ENCODE measurements around the gene LRIG3. TPM values are rescaled to one million over a fixed set of nuclear protein-coding genes. Genes with fewer than 3 reads are reported as not detected.

The LRIG3 gene
- total and polyA plus RNA-seq, 2 donors (not counting 3 experiments of a cell fraction or from before 2014, with no cell fraction given): 55.5 to 55.7 TPM

DNA sequence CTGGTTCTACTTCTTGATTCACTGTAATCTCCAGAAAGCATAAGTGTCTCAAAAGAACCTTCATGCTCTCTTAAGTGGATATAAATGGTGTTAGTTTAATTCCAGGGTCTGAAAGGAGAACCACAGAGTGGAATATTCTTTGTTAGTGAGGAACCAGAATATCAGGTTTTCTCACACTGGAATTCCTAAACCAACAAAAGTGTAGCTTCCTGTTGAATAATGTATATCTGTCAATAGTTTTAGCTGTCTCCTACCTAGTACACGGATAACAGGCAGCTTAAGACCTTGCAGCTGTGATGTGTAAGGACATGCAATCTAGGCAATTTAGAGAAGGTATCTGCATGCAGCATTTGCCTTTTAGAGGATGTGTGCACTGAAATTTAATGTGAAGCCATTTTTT is 24.0 kb downstream of the LRIG3 start:
- Histone ChIP-seq H3K4me3 (replicated peaks in 1 of 3; ENCODE audit: insufficient read depth in 1 of 3, low read depth in 1 of 3, low read length in 3 of 3) (no peak overlapping the region), H3K4me1 (ENCODE audit: control insufficient read depth, extremely low read depth, insufficient read depth, low read length) (peaks cover 3% of the 10 kb centered on the region), H4K20me1 (replicated peaks; ENCODE audit: control insufficient read depth, extremely low read depth, insufficient read depth, low read length) (peaks cover 5% of the 10 kb centered on the region), H3K9me1 (replicated peaks; ENCODE audit: control insufficient read depth, extremely low read depth, insufficient read depth, low read length) (no peaks in the 10 kb centered on the region), H3K9ac (replicated peaks; ENCODE audit: extremely low read depth, insufficient read depth, low read length) (no peak overlapping the region), H2AFZ (ENCODE audit: low read depth, low read length) (no peak overlapping the region), H3K36me3 (ENCODE audit: control insufficient read depth in 2 of 2, extremely low read depth in 1 of 2, insufficient read depth in 2 of 2, low read length in 2 of 2) (peaks cover 0 to 13% of the 10 kb centered on the region in 2 experiments), H3K9me3 (replicated peaks; ENCODE audit: control insufficient read depth, insufficient read depth, low read length) (no peaks in the 10 kb centered on the region), H3K79me2 (ENCODE audit: control insufficient read depth, insufficient read depth, low read length) (peaks cover 74% of the 10 kb centered on the region), H3K4me2 (ENCODE audit: insufficient read depth, low read length) (no peak overlapping the region), H3K27ac (ENCODE audit: insufficient read depth, low read depth, low read length) (no peak overlapping the region), H3K27me3 (ENCODE audit: control insufficient read depth in 2 of 2, insufficient read depth in 2 of 2, low read length in 2 of 2) (no peaks in the 10 kb centered on the region)
- TF ChIP-seq, protein P1, sequence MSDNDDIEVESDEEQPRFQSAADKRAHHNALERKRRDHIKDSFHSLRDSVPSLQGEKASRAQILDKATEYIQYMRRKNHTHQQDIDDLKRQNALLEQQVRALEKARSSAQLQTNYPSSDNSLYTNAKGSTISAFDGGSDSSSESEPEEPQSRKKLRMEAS (IDR thresholded peaks at IDR 0.05; ENCODE audit: insufficient read depth, insufficient read length): no peak
- TF ChIP-seq FOS (IDR thresholded peaks at IDR 0.05; ENCODE audit: borderline replicate concordance, insufficient read depth, low read length): no peak
- dilution Hi-C loops (cut with MboI; ENCODE audit: extremely low pct_ligation_motif_present, low sequenced_read_pairs): no loop called here
- DNase-seq (ENCODE audit: low read depth, low spot score): no peak
- intact Hi-C loops (cut with micrococcal nuclease): no loop called here
- POLR2A ChIA-PET: no interaction called here
- BruUV-seq (replicated peaks): no TSS peak
- no peak for FAIRE-seq
- CTCF ChIA-PET: interaction anchor here (0.6 to 1.5 kb wide), 3 partner anchors 8 to 356 kb away, joined by 3 read pairs; no protein-coding TSS in a partner anchor

DNA sequence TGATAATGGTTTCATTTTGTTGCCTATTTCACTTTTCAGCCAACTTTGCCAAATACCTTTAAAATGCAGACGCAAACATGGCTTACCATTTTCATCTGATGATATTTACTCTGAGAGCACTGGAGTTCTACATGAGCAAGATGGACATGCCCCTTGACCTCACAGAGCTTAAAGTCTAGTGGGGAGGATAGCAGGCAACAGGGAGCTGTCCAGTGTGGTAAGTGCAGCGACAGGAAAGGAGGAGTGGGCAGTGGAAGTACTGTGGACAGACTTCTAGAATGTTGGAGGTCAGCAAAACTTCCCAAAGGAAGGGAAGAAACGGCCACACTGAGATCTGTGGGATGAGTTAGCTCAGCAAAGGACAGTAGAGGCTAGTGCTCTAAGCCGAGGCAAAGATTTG is 25.3 kb downstream of the LRIG3 start:
- Histone ChIP-seq H2AFZ (ENCODE audit: low read depth, low read length) (no peak overlapping the region), H3K4me1 (ENCODE audit: control insufficient read depth, extremely low read depth, insufficient read depth, low read length) (peaks cover 3% of the 10 kb centered on the region), H3K9me1 (replicated peaks; ENCODE audit: control insufficient read depth, extremely low read depth, insufficient read depth, low read length) (no peaks in the 10 kb centered on the region), H3K27me3 (ENCODE audit: control insufficient read depth in 2 of 2, insufficient read depth in 2 of 2, low read length in 2 of 2) (no peaks in the 10 kb centered on the region), H4K20me1 (replicated peaks; ENCODE audit: control insufficient read depth, extremely low read depth, insufficient read depth, low read length) (peaks cover 5% of the 10 kb centered on the region), H3K4me2 (ENCODE audit: insufficient read depth, low read length) (no peak overlapping the region), H3K27ac (ENCODE audit: insufficient read depth, low read depth, low read length) (no peak overlapping the region), H3K79me2 (ENCODE audit: control insufficient read depth, insufficient read depth, low read length) (peaks cover 73% of the 10 kb centered on the region), H3K9me3 (replicated peaks; ENCODE audit: control insufficient read depth, insufficient read depth, low read length) (no peaks in the 10 kb centered on the region), H3K4me3 (replicated peaks in 1 of 3; ENCODE audit: insufficient read depth in 1 of 3, low read depth in 1 of 3, low read length in 3 of 3) (no peak overlapping the region), H3K9ac (replicated peaks; ENCODE audit: extremely low read depth, insufficient read depth, low read length) (no peak overlapping the region), H3K36me3 (ENCODE audit: control insufficient read depth in 2 of 2, extremely low read depth in 1 of 2, insufficient read depth in 2 of 2, low read length in 2 of 2) (peaks cover under 1 to 12% of the 10 kb centered on the region in 2 experiments)
- TF ChIP-seq, protein P1 (IDR thresholded peaks at IDR 0.05; ENCODE audit: insufficient read depth, insufficient read length): no peak
- TF ChIP-seq JUN (IDR thresholded peaks at IDR 0.05; ENCODE audit: borderline replicate concordance, insufficient read depth, insufficient read length, low read depth): no peak
- no peak for TF ChIP-seq MYC (IDR thresholded peaks at IDR 0.05; ENCODE audit: low read depth, low read length)
- TF ChIP-seq GATA2 (IDR thresholded peaks at IDR 0.05; ENCODE audit: insufficient read depth, insufficient read length, low read depth, low read length): no peak
- TF ChIP-seq POLR2A (IDR thresholded peaks at IDR 0.05; ENCODE audit: low read depth, low read length): no peak
- TF ChIP-seq EZH2 (IDR thresholded peaks at IDR 0.05; ENCODE audit: borderline replicate concordance, low read depth, low read length, severe bottlenecking): no peak
- TF ChIP-seq POLR2AphosphoS5 (IDR thresholded peaks at IDR 0.05; ENCODE audit: insufficient read depth, low read depth, low read length): no peak
- no peak for TF ChIP-seq FOS (IDR thresholded peaks at IDR 0.05; ENCODE audit: borderline replicate concordance, insufficient read depth, low read length)
- TF ChIP-seq, protein P2, sequence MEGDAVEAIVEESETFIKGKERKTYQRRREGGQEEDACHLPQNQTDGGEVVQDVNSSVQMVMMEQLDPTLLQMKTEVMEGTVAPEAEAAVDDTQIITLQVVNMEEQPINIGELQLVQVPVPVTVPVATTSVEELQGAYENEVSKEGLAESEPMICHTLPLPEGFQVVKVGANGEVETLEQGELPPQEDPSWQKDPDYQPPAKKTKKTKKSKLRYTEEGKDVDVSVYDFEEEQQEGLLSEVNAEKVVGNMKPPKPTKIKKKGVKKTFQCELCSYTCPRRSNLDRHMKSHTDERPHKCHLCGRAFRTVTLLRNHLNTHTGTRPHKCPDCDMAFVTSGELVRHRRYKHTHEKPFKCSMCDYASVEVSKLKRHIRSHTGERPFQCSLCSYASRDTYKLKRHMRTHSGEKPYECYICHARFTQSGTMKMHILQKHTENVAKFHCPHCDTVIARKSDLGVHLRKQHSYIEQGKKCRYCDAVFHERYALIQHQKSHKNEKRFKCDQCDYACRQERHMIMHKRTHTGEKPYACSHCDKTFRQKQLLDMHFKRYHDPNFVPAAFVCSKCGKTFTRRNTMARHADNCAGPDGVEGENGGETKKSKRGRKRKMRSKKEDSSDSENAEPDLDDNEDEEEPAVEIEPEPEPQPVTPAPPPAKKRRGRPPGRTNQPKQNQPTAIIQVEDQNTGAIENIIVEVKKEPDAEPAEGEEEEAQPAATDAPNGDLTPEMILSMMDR (IDR thresholded peaks at IDR 0.05; ENCODE audit: extremely low read depth in 1 of 2, insufficient read depth in 1 of 2, low read depth in 1 of 2, low read length in 2 of 2): no peak
- no peak for FAIRE-seq
- DNase-seq (ENCODE audit: low read depth, low spot score): no peak
- BruUV-seq (replicated peaks): no TSS peak
- ChIA-PET POLR2A (no interaction called here), CTCF (interaction anchor here (1.0 to 1.2 kb wide), 2 partner anchors 189 to 354 kb away, joined by 3 to 7 read pairs; no protein-coding TSS in a partner anchor)
- dilution Hi-C loops (cut with MboI; ENCODE audit: extremely low pct_ligation_motif_present, low sequenced_read_pairs) (no loop called here), intact Hi-C loops (cut with micrococcal nuclease) (no loop called here)

All from endothelial cell of umbilical vein (primary cell).